Retinal pigment epithelial cell (primary cell): ENCODE measurements around the gene DIP2C.

ENCODE experiments used
- DNase-seq: peaks from one replicate; pipeline ENCODE4 v3.0.0-alpha.2; 2010; ENCODE audit warnings: low read depth
- H3K4me3 ChIP-seq: 2 replicates; pipeline ENCODE4 v1.5.1; 2011; ENCODE audit warnings: mild to moderate bottlenecking, low read length, control low read depth, moderate library complexity
- CTCF ChIP-seq: conservative IDR thresholded peaks from 2 replicates; pipeline ENCODE4 v1.5.1; 2011; ENCODE audit warnings: low read depth, low read length, control low read depth, inconsistent platforms

The DIP2C gene

GRCh38 chr10:561721-562120, 127.7 kb downstream of the DIP2C start:
- no peak overlapping the region for H3K4me3 ChIP-seq
- TF ChIP-seq CTCF, result no peak
- no peak for DNase-seq

GRCh38 chr10:560314-560992, 129.0 kb downstream of the DIP2C start:
- no peak overlapping the region for H3K4me3 ChIP-seq
- peak; percentile 48 for DNase-seq
- no peak for TF ChIP-seq CTCF

DNA sequence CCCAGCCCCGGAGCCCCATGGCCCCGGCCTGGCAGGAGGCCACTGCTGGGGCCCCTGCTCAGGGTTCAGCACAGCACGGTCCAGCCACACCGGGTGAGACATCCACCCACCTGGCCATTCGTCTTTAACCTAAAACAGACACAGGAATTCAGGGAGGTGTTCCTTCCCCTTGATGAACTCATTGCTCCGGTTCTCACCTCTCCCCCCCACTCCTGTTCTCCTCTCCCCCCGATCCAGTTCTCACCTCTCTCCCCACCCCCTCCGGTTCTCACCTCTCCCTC, 129.8 kb downstream of the DIP2C start:
- no peak overlapping the region for H3K4me3 ChIP-seq
- no peak for TF ChIP-seq CTCF
- no peak for DNase-seq

DNA sequence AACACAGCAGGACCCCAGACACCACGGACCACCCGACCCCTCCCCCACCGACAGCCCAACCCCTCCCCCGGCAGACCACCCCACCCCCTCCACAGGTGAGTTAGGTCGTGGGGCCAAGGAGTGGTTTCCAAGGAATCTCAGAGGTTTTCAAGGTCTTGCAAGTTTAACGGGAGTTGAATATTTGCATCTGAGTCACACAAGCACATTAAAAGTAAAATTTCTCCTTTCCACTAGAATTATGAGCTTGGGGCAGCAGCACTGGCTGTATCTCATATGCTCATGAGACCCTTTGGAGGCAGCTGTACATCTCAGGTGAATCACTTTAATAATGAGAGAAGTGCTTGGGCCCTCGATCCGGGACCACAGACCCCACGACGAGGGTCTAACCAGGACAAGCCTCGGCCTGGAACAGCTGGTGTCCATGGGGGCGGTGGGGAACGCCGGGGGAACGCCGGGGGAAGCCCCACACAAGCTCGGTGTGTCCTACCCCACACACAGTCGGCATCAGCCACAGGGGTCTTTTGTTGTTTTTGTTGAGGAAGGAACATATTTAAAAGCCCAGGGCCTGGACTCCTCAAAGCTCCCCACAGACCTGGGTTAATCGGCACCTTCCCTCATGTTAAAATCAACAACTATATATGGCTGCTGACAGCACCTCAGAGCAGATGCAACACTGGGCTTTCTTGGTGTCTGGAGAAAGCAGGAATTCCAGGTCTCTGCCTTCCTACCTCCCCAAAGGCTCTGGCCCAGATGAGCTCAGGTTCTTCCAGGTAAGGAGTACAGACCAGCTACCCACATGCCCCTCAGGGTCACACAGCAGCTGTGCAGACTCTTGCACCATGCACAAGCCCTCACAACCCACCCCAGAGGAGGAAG, 130.3 kb downstream of the DIP2C start:
- DNase-seq, result no peak
- TF ChIP-seq CTCF, result no peak
- no peak overlapping the region for H3K4me3 ChIP-seq

DNA sequence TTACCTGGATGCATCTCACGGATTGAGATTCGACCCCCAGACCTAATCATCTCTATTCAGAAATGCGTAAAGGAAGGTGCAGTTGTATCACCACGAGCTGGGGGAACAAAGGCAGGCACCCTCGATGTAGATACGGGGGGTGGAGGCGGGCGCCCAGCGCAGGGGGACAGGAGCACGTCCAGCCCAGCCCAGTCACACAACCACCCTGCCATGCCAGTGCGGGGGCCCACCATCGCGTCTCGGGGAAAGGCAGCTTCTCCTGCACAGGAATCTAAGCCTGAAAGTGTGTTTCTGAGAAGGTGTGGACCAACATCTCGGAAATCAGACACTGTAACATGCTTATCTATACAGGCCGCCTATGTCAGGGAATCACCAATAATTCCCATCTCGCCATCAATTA, 131.1 kb downstream of the DIP2C start:
- no peak for TF ChIP-seq CTCF
- DNase-seq, result no peak
- no peak overlapping the region for H3K4me3 ChIP-seq

DNA sequence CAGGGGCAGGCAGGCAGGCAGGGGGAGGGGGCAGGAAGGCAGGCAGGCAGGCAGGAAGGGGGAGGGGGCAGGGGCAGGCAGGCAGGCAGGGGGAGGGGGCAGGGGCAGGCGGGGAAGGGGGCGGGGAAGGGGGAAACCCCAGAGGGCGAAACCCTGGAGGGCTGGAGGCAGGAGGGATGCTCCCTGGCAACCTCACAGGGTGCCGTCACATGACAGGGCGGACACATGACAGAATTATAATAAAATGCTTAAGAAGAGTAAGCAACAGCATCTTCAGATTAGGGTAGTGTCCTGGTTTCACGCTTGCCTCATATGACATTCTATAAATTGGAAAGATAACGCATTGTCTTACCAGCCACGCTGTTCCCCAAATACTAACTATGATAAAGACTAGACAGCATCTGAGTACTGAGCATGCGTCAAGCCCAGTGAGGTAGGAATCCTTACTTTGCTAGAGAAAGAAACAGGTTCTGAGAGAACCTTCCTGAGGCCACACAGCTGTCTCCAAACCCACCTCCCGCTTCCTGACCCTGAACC, 131.6 kb downstream of the DIP2C start:
- H3K4me3 ChIP-seq, result no peak overlapping the region
- TF ChIP-seq CTCF, result no peak
- no peak for DNase-seq
